Activated CD8-positive, alpha-beta memory T cell treated with anti-CD3 and anti-CD28 coated beads, Interleukin-2, amount 10 ng/mL, durations not matched to agents 7 days and 5 days (primary cell): ENCODE measurements around the gene DNAJC18. TPM values are rescaled to one million over a fixed set of nuclear protein-coding genes. Genes with fewer than 3 reads are reported as not detected.
"Not testable (repeated sequence)": the region's sequence is repeated elsewhere in the genome, so short reads cannot be mapped to it uniquely, and the experiment has no call there.

ENCODE experiments used
- ATAC-seq: fragments of 150-1000 bp; cut with Tn5 transposase; one replicate; pipeline ENCODE4 v1.10.0; 2021; ENCODE audit warnings: moderate library complexity
- CTCF ChIA-PET: fragments of 350-600 bp; sonication (Branson Sonifier 250); formaldehyde crosslinking; loops from one replicate; lab custom pipeline; 2021; ENCODE audit warnings: antibody characterized with exemption; lab: Charles Lee
- DNase-seq: peaks from one replicate; pipeline ENCODE4 v3.0.0-alpha.2; 2020
- H3K27ac Mint-ChIP-seq: one replicate; pipeline ENCODE4 v1.8.0; 2021; ENCODE audit warnings: mild to moderate bottlenecking, mixed read lengths
- H3K27me3 Mint-ChIP-seq: one replicate; pipeline ENCODE4 v1.8.0; 2021; ENCODE audit warnings: mixed read lengths
- H3K36me3 Mint-ChIP-seq: one replicate; pipeline ENCODE4 v1.8.0; 2021; ENCODE audit warnings: mild to moderate bottlenecking, mixed read lengths
- H3K4me1 Mint-ChIP-seq: one replicate; pipeline ENCODE4 v1.8.0; 2021; ENCODE audit warnings: mixed read lengths
- H3K4me3 Mint-ChIP-seq: one replicate; pipeline ENCODE4 v1.8.0; 2021; ENCODE audit warnings: mild to moderate bottlenecking, moderate library complexity, mixed read lengths
- H3K9me3 Mint-ChIP-seq: one replicate; pipeline ENCODE4 v1.8.0; 2022; ENCODE audit warnings: low read depth, mixed read lengths
- total RNA-seq, 2 experiments: library from RNA; stranded (reverse); gene quantifications; one replicate each; pipeline ENCODE4 v1.2.3, GENCODE V29; 2021

Gene DNAJC18
- total RNA-seq, 2 experiments from 2014 or later, result 9.2 to 25.7 TPM

GRCh38 chr5:139416651-139417050 is 22.7 kb downstream of the DNAJC18 start:
- peaks cover 13% of the 10 kb centered on the region for H3K36me3 Mint-ChIP-seq

GRCh38 chr5:139415869-139416268 is 23.5 kb downstream of the DNAJC18 start:
- DNase-seq (no peak), ATAC-seq (peak; percentile 38)
- Mint-ChIP-seq H3K27ac (peak overlapping the region; percentile 89), H3K4me1 (peaks cover 68% of the 10 kb centered on the region), H3K4me3 (peak overlapping the region; percentile 12), H3K9me3 (no peaks in the 10 kb centered on the region), H3K27me3 (no peaks in the 10 kb centered on the region), H3K36me3 (peaks cover 17% of the 10 kb centered on the region)
- CTCF ChIA-PET, result interaction anchor here (0.6 to 11.8 kb wide), 6 partner anchors 14 to 101 kb away, joined by 4 to 423 read pairs (median 6); partner anchors contain the start of genes DNAJC18 and SPATA24

More at GRCh38 chr5:139416651-139417050, 22.7 kb downstream of the DNAJC18 start:
- H3K27ac Mint-ChIP-seq, result peak overlapping the region; percentile 89
- H3K4me3 Mint-ChIP-seq, result no peak overlapping the region
- ATAC-seq (no peak), DNase-seq (no peak)
- no peaks in the 10 kb centered on the region for H3K27me3 Mint-ChIP-seq
- CTCF ChIA-PET, result interaction anchor here (1.2 to 11.8 kb wide), 3 partner anchors 14 to 101 kb away, joined by 7 to 423 read pairs (median 23); partner anchors contain the start of gene SPATA24
- peaks cover 69% of the 10 kb centered on the region for H3K4me1 Mint-ChIP-seq
- no peaks in the 10 kb centered on the region for H3K9me3 Mint-ChIP-seq

- ATAC-seq (peak; percentile 79), DNase-seq (peak; percentile 66)
- Mint-ChIP-seq H3K9me3 (no peaks in the 10 kb centered on the region), H3K27ac (peak overlapping the region; percentile 89), H3K4me3 (peak overlapping the region; percentile 12), H3K27me3 (no peaks in the 10 kb centered on the region), H3K36me3 (peaks cover 17% of the 10 kb centered on the region), H3K4me1 (peaks cover 64% of the 10 kb centered on the region)
- CTCF ChIA-PET, result interaction anchor here (0.6 to 11.8 kb wide), 7 partner anchors 13 to 102 kb away, joined by 3 to 423 read pairs (median 6); partner anchors contain the start of genes DNAJC18 and SPATA24
Measured at GRCh38 chr5:139415221-139415861, 24.0 kb downstream of the DNAJC18 start.

GRCh38 chr5:139414581-139415130 is 24.7 kb downstream of the DNAJC18 start:
- Mint-ChIP-seq H3K27me3 (no peaks in the 10 kb centered on the region), H3K36me3 (peaks cover 17% of the 10 kb centered on the region)
- ATAC-seq, result no peak

GRCh38 chr5:139413963-139414362 is 25.4 kb downstream of the DNAJC18 start:
- DNase-seq (no peak), ATAC-seq (no peak)
- CTCF ChIA-PET, result interaction anchor here (0.6 to 3.5 kb wide), 7 partner anchors 8 to 220 kb away, joined by 3 to 23 read pairs (median 4); partner anchors contain the start of gene SPATA24
- Mint-ChIP-seq H3K4me3 (peak overlapping the region; percentile 24), H3K36me3 (peaks cover 17% of the 10 kb centered on the region), H3K27ac (peak overlapping the region; percentile 89), H3K9me3 (no peaks in the 10 kb centered on the region), H3K4me1 (peaks cover 63% of the 10 kb centered on the region), H3K27me3 (no peaks in the 10 kb centered on the region)

More at GRCh38 chr5:139414581-139415130, 24.7 kb downstream of the DNAJC18 start:
- DNase-seq, result no peak
- Mint-ChIP-seq H3K9me3 (no peaks in the 10 kb centered on the region), H3K4me1 (peaks cover 61% of the 10 kb centered on the region), H3K27ac (peak overlapping the region; percentile 89), H3K4me3 (peak overlapping the region; percentile 24)
- CTCF ChIA-PET, result interaction anchor here (0.6 to 3.5 kb wide), 9 partner anchors 8 to 219 kb away, joined by 3 to 23 read pairs (median 4); partner anchors contain the start of genes DNAJC18 and SPATA24

- CTCF ChIA-PET, result interaction anchor here (1.4 kb wide), 1 partner anchor 9 kb away, joined by 3 read pairs; no protein-coding TSS in a partner anchor
- Mint-ChIP-seq H3K9me3 (no peaks in the 10 kb centered on the region), H3K36me3 (peaks cover 12% of the 10 kb centered on the region), H3K27me3 (no peaks in the 10 kb centered on the region), H3K27ac (no peak overlapping the region), H3K4me1 (peaks cover 55% of the 10 kb centered on the region), H3K4me3 (no peak overlapping the region)
- no peak for DNase-seq
- ATAC-seq, result no peak
Measured at GRCh38 chr5:139413153-139413552, 26.2 kb downstream of the DNAJC18 start.

GRCh38 chr5:139410993-139411828 is 28.1 kb downstream of the DNAJC18 start:
- H3K27me3 Mint-ChIP-seq, result no peaks in the 10 kb centered on the region
- CTCF ChIA-PET, result interaction anchor here (1.2 to 3.9 kb wide), 6 partner anchors 8 to 102 kb away, joined by 3 to 15 read pairs (median 6); no protein-coding TSS in a partner anchor
- H3K27ac Mint-ChIP-seq, result no peak overlapping the region
- no peaks in the 10 kb centered on the region for H3K9me3 Mint-ChIP-seq
- ATAC-seq (no peak), DNase-seq (no peak)
- peaks cover 49% of the 10 kb centered on the region for H3K4me1 Mint-ChIP-seq
- H3K4me3 Mint-ChIP-seq, result no peak overlapping the region
- peaks cover 12% of the 10 kb centered on the region for H3K36me3 Mint-ChIP-seq

- Mint-ChIP-seq H3K27me3 (no peaks in the 10 kb centered on the region), H3K27ac (no peak overlapping the region), H3K36me3 (peaks cover 12% of the 10 kb centered on the region), H3K4me3 (no peak overlapping the region), H3K9me3 (no peaks in the 10 kb centered on the region), H3K4me1 (peaks cover 40% of the 10 kb centered on the region)
- ATAC-seq, result no peak
- CTCF ChIA-PET, result interaction anchor here (0.7 to 3.9 kb wide), 8 partner anchors 8 to 104 kb away, joined by 3 to 15 read pairs (median 4); no protein-coding TSS in a partner anchor
- DNase-seq, result no peak
Measured at GRCh38 chr5:139410121-139410992, 29.0 kb downstream of the DNAJC18 start.

GRCh38 chr5:139409116-139409515 is 30.2 kb downstream of the DNAJC18 start:
- H3K4me3 Mint-ChIP-seq, H3K9me3 Mint-ChIP-seq, H3K27me3 Mint-ChIP-seq, ATAC-seq, DNase-seq, H3K27ac Mint-ChIP-seq: not testable (repeated sequence)
- CTCF ChIA-PET, result interaction anchor here (0.5 to 3.9 kb wide), 4 partner anchors 11 to 133 kb away, joined by 3 to 15 read pairs (median 3); no protein-coding TSS in a partner anchor
- Mint-ChIP-seq H3K36me3 (peaks cover 12% of the 10 kb centered on the region), H3K4me1 (peaks cover 38% of the 10 kb centered on the region)

- Mint-ChIP-seq H3K4me1 (peaks cover 34% of the 10 kb centered on the region), H3K36me3 (peaks cover 5% of the 10 kb centered on the region), H3K9me3 (no peaks in the 10 kb centered on the region), H3K27me3 (no peaks in the 10 kb centered on the region), H3K4me3 (no peak overlapping the region), H3K27ac (no peak overlapping the region)
- no peak for ATAC-seq
- CTCF ChIA-PET, result interaction anchor here (0.9 to 3.9 kb wide), 4 partner anchors 12 to 132 kb away, joined by 3 to 15 read pairs (median 12); no protein-coding TSS in a partner anchor
- no peak for DNase-seq
Measured at GRCh38 chr5:139408191-139408590, 31.1 kb downstream of the DNAJC18 start.

- peaks cover 5% of the 10 kb centered on the region for H3K36me3 Mint-ChIP-seq
- ATAC-seq, result no peak
- no peaks in the 10 kb centered on the region for H3K27me3 Mint-ChIP-seq
- H3K4me3 Mint-ChIP-seq, result no peak overlapping the region
- H3K4me1 Mint-ChIP-seq, result peaks cover 34% of the 10 kb centered on the region
- H3K27ac Mint-ChIP-seq, result peak overlapping the region; percentile 39
- no peaks in the 10 kb centered on the region for H3K9me3 Mint-ChIP-seq
- no peak for DNase-seq
- CTCF ChIA-PET, result interaction anchor here (1.1 to 3.7 kb wide), 4 partner anchors 15 to 106 kb away, joined by 3 to 13 read pairs (median 8); partner anchors contain the start of gene PAIP2
Measured at GRCh38 chr5:139407517-139407916, 31.8 kb downstream of the DNAJC18 start.

GRCh38 chr5:139406963-139407362 is 32.4 kb downstream of the DNAJC18 start:
- ATAC-seq, result no peak
- no peak overlapping the region for H3K27ac Mint-ChIP-seq
- peaks cover 5% of the 10 kb centered on the region for H3K36me3 Mint-ChIP-seq
- H3K4me3 Mint-ChIP-seq, result no peak overlapping the region
- H3K4me1 Mint-ChIP-seq, result peaks cover 35% of the 10 kb centered on the region
- H3K9me3 Mint-ChIP-seq, result no peaks in the 10 kb centered on the region
- no peak for DNase-seq
- CTCF ChIA-PET, result interaction anchor here (0.6 to 3.7 kb wide), 6 partner anchors 11 to 106 kb away, joined by 3 to 13 read pairs (median 3); partner anchors contain the start of gene PAIP2
- no peaks in the 10 kb centered on the region for H3K27me3 Mint-ChIP-seq
